ENCODE measurements around the gene ITCH.
"Not testable (repeated sequence)": the region's sequence is repeated elsewhere in the genome, so short reads cannot be mapped to it uniquely, and the experiment has no call there.

Gene ITCH

DNA sequence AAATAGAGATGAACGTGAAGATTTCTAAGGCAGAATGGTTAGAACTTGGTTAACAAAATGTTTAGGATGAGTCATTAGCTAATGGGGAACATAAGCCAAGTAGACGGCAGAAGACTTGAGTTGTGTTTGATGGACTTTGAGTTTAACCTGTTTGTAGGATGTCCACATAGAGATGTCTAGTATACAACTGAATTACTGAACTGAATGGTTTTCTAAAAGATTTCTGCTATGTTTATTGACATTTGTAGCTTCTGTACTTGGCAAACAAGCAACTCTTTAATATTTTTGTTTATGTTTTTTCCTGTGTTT lies 98.7 kb downstream of the ITCH start:
- TF ChIP-seq, protein P1, sequence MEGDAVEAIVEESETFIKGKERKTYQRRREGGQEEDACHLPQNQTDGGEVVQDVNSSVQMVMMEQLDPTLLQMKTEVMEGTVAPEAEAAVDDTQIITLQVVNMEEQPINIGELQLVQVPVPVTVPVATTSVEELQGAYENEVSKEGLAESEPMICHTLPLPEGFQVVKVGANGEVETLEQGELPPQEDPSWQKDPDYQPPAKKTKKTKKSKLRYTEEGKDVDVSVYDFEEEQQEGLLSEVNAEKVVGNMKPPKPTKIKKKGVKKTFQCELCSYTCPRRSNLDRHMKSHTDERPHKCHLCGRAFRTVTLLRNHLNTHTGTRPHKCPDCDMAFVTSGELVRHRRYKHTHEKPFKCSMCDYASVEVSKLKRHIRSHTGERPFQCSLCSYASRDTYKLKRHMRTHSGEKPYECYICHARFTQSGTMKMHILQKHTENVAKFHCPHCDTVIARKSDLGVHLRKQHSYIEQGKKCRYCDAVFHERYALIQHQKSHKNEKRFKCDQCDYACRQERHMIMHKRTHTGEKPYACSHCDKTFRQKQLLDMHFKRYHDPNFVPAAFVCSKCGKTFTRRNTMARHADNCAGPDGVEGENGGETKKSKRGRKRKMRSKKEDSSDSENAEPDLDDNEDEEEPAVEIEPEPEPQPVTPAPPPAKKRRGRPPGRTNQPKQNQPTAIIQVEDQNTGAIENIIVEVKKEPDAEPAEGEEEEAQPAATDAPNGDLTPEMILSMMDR (IDR thresholded peaks at IDR 0.05; ENCODE audit: low read depth, low read length): no peak
- no peak for DNase-seq (ENCODE audit: low read depth in 2 of 2)
- no peak overlapping the region for H3K4me3 ChIP-seq (replicated peaks in 1 of 2; ENCODE audit: low read depth in 2 of 2, low read length in 2 of 2)

DNA sequence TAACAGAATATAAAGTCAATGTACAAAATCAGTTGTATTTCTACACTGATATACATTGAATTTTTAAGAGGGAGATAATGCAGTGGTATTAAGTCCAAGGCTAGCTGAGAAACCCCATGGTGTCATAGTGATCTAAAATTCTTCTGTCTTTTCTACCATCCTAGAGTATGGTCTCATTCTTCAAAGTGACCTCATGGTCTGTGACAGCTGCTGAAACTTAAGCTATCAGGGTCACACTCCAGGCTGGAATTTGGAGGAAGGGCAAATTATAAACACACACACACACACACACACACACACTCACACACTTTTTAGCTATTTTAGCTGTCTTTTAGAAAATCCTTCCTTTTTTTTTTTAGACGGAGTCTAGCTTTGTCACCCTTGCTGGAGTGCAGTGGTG lies 105.9 kb downstream of the ITCH start:
- no peak overlapping the region for H3K4me3 ChIP-seq (replicated peaks in 1 of 2; ENCODE audit: low read depth in 2 of 2, low read length in 2 of 2)
- TF ChIP-seq, protein P1 (IDR thresholded peaks at IDR 0.05; ENCODE audit: low read depth, low read length): no peak
- DNase-seq (ENCODE audit: low read depth in 2 of 2): no peak

DNA sequence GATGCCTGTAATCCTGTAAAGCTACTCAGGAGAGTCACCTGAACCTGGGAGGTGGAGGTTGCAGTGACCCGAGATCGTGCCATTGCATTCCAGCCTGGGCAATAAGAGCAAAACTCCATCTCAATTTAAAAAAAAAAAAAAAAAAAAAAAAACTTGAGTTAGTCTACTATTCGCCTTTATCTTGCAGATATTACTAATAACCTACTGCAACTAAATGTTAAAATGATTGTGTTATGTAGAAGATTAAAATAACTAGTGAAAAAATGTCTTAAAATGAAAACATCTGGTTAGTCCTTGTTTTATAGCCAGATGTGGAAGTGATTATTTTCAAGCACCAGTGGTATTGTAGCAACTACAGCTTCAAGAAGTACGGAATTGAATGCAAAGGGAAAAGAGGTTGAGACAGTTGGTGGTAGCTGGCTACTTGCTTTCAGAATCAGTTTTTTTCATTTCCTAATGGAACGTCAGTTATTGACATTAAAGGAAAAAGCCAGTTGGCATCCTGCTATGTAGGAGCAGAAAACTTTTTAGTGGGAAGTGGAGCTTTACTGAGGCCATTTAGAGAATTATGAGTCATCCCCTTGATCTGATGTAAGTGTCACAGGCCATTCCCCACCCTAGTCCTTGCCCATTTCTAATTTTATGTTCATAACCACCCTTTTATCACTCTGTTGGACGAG lies 109.3 kb downstream of the ITCH start:
- no peak overlapping the region for H3K4me3 ChIP-seq (replicated peaks in 1 of 2; ENCODE audit: low read depth in 2 of 2, low read length in 2 of 2)
- peak; percentile 57 to 58 for DNase-seq (ENCODE audit: low read depth in 2 of 2)
- TF ChIP-seq, protein P1 (IDR thresholded peaks at IDR 0.05; ENCODE audit: low read depth, low read length): no peak

DNA sequence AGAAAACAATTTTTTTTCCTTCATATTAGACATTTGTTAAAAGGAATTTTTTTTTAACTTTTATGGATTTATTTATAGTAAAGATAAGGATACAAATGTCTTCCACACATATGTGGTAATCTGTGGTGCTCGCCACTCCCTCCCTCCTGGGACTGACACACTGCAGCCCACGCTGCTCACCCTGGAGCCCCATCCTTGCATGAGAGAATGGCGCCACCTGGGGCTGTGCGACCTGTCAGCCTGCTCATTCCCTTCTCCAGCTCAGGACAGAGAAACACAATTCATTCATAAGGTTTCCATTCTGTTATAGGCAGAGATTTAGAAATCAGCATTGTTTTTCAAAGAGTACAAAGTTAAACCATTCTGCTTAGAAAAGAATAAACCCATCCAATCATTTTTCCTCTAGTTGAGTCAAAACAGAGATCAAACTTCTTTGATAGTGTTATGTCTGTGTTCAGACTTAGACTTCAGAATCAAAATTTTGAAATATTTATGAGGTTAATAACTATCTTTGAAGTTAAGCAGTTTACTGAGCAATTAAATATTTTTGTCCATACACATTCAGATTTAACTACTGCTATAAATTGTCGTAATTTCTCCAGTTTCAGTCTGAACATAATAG lies 110.3 kb downstream of the ITCH start:
- TF ChIP-seq, protein P1 (IDR thresholded peaks at IDR 0.05; ENCODE audit: low read depth, low read length): peak; percentile 36
- no peak overlapping the region for H3K4me3 ChIP-seq (replicated peaks in 1 of 2; ENCODE audit: low read depth in 2 of 2, low read length in 2 of 2)
- peak; percentile 60 to 66 for DNase-seq (ENCODE audit: low read depth in 2 of 2)

DNA sequence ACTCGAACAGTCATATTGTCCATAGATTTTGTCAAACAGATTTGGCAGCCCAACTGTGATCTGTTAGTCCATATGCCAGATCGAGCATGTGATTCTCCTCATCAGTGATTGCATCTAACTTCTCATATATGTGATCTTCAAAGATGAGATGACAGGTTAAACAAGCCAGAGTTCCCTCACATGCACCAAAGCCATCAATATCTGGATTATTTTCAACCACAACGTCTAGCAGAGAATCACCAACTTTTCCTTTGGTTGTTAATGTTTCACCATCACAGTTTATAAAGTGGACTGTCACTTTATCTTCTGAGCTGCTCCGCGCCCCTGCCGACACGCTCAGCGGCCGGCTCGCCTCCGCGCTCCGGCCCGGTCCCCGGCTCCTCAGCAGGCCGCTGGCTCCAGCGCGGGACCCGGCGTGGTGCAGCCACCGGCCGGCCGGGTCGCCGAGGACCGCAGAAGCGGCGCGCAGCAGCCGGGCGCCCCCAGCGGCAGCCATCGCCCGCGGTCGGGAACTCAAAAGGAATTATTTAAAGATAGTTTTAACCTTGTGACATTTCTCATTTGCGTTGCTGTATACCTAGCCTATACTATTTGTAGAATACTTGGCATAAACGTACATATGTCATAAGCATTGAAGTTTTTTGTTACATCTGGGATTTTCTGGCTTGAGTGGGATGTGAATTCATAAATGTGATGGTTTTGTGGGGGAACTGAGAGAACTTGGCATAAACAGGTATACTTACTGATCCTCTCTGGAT lies 113.1 kb downstream of the ITCH start:
- no peak overlapping the region for H3K4me3 ChIP-seq (replicated peaks in 1 of 2; ENCODE audit: low read depth in 2 of 2, low read length in 2 of 2)
- peak; percentile 37 to 44 for DNase-seq (ENCODE audit: low read depth in 2 of 2)
- TF ChIP-seq, protein P1 (IDR thresholded peaks at IDR 0.05; ENCODE audit: low read depth, low read length): peak; percentile 30

DNA sequence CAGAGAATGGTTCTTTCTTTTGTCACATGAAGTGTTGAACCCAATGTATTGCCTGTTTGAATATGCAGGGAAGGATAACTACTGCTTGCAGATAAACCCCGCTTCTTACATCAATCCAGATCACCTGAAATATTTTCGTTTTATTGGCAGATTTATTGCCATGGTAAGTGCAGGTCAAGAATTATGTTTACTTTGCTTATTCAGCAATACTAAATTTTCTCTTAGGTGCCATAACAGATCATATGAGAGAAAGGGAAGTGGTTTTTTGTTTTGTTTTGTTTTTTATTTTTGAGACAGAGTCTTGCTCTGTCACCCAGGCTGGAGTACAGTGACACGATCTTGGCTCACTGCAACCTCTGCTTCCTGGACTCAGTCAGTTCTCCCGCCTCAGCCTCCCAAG lies 116.6 kb downstream of the ITCH start:
- no peak overlapping the region for H3K4me3 ChIP-seq (replicated peaks in 1 of 2; ENCODE audit: low read depth in 2 of 2, low read length in 2 of 2)
- DNase-seq (ENCODE audit: low read depth in 2 of 2): no peak
- TF ChIP-seq, protein P1 (IDR thresholded peaks at IDR 0.05; ENCODE audit: low read depth, low read length): no peak

DNA sequence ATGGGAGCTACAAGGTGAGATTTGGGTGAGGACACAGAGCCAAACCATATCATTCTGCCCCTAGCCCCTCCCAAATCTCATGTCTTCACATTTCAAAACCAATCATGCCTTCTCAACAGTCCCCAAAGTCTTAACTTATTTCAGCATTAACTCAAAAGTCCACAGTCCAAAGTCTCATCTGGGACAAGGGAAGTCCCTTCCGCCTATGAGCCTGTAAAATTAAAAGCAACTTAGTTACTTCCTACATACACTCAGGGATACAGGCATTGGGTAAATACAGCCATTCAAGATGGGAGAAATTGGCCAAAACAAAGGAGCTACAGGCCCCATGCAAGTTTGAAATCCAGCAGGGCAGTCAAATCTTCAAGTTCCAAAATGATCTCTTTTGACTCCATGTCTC lies 119.1 kb downstream of the ITCH start:
- not testable (repeated sequence) for DNase-seq (ENCODE audit: low read depth in 2 of 2); H3K4me3 ChIP-seq (replicated peaks in 1 of 2; ENCODE audit: low read depth in 2 of 2, low read length in 2 of 2)

DNA sequence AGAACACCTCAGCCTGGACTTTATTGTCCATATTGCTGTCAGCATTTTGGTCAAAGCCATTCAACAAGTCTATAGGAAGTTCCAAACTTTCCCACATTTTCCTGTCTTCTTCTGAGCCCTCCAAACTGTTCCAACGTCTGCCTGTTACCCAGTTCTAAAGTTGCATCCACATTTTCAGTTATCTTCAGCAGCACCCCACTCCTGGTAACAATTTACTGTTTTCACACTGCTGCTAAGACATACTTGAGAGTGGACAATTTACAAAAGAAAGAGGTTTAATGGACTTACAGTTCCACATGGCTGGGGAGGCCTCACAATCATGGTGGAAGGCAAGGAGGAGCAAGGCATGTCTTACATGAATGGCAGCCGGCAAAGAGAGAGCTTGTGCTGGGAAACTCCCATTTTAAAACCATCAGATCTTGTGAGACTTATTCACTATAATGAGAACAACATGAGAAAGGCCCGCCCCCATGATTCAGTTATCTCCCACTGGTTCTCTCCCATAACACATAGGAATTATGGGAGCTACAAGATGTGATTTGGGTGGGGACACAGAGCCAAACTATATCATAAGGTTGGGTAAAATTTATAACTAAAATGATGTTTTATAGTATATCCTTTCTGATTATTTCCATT lies 120.6 kb downstream of the ITCH start:
- not testable (repeated sequence) for DNase-seq (ENCODE audit: low read depth in 2 of 2); H3K4me3 ChIP-seq (replicated peaks in 1 of 2; ENCODE audit: low read depth in 2 of 2, low read length in 2 of 2)

All from cardiac fibroblast (primary cell).